GM21825 (cell line): ENCODE data around the gene SLC26A9.
"Not testable (repeated sequence)": the region's sequence is repeated elsewhere in the genome, so short reads cannot be mapped to it uniquely, and the experiment has no call there.

Experiments
- ATAC-seq: cut with Tn5 transposase; IDR thresholded peaks from one replicate; pipeline ENCODE4 v1.9.1; 2021; ENCODE audit warnings: mild to moderate bottlenecking, moderate library complexity; ENCODE audit not compliant: unreplicated experiment

The SLC26A9 gene

DNA sequence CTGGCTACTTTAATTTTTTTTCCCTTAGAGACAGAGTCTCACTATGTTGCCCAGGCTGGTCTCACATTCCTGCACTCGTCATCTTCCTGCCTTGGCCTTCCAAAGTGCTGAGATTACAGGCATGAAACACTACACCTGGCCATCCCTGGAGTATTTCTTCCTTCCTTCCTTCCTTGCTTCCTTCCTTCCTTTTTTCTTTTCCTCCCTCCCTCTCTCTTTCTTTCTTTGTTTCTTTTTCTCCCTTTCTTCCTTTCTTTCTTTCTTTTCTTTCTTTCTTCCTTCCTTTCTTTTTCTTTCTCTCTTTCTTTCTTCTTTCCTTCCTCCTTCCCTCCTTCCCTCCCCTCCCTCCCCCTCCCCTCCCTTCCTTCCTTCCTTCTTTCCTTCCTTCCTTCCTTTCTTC is 46.9 kb downstream of the SLC26A9 start:
- ATAC-seq, result no peak

GRCh38 chr1:205894119-205894518 is 49.1 kb downstream of the SLC26A9 start:
- not testable (repeated sequence) for ATAC-seq

GRCh38 chr1:205892175-205892574 is 51.1 kb downstream of the SLC26A9 start:
- ATAC-seq, result not testable (repeated sequence)

- not testable (repeated sequence) for ATAC-seq
These were observed 51.8 kb downstream of the SLC26A9 start for GRCh38 chr1:205891481-205891880.

DNA sequence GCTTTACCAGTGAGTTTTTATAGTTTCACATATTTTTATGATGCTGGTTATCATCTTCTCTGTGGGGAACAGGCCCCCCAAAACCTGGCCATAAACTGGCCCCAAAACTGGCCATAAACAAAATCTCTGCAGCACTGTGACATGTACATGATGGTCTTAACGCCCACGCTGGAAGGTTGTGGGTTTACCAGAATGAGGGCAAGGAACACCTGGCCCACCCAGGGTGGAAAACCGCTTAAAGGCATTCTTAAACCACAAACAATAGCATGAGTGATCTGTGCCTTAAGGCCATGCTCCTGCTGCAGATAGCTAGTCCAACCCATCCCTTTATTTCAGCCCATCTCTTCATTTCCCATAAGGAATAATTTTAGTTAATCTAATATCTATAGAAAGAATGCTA is 52.6 kb downstream of the SLC26A9 start:
- ATAC-seq, result not testable (repeated sequence)

DNA sequence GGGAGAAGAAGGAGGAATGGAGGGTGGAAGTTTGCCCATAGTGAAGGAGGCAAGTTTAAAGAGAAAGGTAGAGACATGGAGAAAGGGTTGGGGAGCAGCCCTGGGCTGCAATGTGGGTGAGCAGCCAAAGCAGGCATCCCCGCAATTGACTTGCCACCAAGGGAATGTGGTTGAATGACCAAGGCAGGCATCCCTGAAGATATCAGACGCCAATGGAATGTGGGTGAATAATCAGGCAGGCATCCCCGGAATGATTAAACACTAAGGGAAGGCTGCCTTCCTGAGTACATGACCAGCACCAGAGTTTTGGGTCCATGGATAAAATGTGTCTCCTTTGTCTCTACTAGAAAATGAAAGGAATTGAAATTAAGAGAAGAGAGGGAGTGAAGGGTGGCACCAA is 53.5 kb downstream of the SLC26A9 start:
- ATAC-seq, result not testable (repeated sequence)

DNA sequence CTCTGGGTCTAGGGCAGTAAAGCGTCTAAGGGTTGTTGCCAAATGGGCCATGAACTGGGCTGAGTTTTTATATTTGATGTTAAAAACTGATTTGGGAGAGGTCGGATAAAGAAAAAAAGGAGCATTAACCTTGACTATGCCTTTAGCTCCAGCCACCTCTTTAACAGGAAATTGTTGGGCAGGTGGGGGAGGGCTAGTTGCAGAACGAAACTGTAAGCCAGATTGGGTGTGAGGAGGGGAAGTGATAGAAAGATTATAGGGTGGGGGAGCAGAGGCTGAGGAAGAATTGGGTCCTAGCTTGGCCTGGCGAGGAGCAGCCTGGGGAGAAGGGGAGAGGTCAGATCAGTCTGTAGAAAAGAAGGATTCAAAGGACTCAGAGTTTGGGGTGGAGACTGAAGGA is 54.2 kb downstream of the SLC26A9 start:
- not testable (repeated sequence) for ATAC-seq

GRCh38 chr1:205883792-205884191 is 59.5 kb downstream of the SLC26A9 start:
- no peak for ATAC-seq

DNA sequence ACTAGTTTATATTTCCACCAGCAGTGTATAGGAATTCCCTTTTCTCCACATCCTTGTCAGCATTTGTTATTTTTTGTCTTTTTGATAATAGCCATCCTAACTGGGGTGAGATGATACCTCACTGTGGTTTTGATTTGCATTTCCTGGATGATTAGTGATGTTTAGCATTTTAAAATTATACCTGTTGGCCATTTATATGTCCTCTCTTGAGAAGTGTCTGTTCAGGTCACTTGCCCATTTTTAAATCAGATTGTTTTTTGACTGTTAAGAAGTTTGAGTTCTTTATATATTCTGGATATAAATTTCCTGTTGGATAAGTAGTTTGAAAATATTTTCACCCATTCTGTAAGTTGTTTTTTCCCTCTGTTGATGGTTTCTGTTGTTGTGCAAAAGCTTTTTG is 62.3 kb downstream of the SLC26A9 start:
- no peak for ATAC-seq

DNA sequence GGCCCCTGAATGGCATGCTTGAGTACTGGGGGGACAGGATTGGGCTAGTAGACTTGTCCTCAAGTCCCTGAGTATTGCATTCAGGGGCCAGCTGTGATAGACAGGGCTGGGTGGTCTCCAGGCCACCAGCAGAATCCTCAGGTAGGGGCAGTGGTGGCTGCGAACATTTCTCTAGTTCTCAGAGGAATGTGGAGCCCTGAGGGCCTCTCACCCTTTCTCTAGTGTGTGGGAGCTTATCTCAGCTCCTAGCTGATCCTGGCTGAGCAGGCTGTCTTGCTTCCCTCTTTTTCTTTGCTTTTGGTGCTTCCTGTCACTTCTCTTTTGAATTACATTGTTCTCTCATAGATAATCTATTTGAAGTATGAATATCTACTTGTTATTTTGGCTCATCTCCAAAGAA is 63.3 kb downstream of the SLC26A9 start:
- no peak for ATAC-seq

DNA sequence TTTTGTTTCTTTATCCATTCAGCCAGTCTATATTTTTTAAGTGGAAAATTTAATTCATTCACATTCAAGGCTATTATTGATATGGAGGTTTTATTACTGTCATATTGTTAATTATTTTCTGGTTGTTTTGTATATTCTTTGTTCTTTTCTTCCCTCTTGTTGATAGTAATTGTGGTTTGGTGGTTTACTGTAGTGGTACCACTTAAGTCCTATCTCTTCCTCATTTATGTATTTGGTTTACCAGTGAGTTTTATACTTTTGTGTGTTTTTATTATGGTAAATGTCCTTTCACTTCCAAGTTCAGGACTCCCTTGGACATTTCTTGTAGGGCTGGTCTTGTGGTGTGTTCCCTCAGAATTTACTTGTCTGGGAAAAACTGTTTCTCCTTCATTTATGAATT is 65.2 kb downstream of the SLC26A9 start:
- no peak for ATAC-seq

DNA sequence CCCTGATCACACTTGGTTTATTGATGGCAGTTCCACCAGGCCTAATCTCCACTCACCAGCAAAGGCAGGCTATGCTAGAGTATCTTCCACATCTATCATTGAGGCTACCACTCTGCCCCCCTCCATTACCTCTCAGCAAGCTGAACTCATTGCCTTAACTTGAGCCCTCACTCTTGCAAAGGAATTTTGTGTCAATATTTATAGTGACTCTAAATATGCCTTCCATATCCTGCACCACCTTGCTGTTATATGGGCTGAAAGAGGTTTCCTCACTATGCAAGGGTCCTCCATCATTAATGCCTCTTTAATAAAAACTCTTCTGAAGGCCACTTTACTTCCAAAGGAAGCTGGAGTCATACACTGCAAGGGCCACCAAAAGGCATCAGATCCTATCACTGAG is 70.1 kb downstream of the SLC26A9 start:
- ATAC-seq, result not testable (repeated sequence)

GRCh38 chr1:205870236-205870635 is 73.0 kb downstream of the SLC26A9 start:
- ATAC-seq, result no peak
